PFSK-1 (cell line): Measurements from ENCODE around the gene UMODL1.

Experiments
- FOXP2 ChIP-seq: optimal IDR thresholded peaks from 2 replicates; pipeline ENCODE3; 2011; ENCODE audit warnings: borderline replicate concordance, control low read depth, inconsistent platforms; ENCODE audit not compliant: insufficient read depth; ENCODE audit errors: extremely low read length, extremely low read depth
- POLR2AphosphoS5 ChIP-seq: IDR thresholded peaks from 2 replicates; pipeline ENCODE4 v1.6.1; 2012; ENCODE audit warnings: low read depth, mild to moderate bottlenecking, control low read depth, low read length, moderate library complexity
- REST ChIP-seq, 2 experiments: IDR thresholded peaks; 2 replicates each; pipeline versions ENCODE4 v1.6.1 to v1.8.0; 2011 to 2012; ENCODE audit warnings: low read depth in 2 of 2, low read length in 2 of 2, control low read depth in 1 of 2, inconsistent platforms in 1 of 2, mild to moderate bottlenecking in 1 of 2, moderate library complexity in 1 of 2; ENCODE audit not compliant: insufficient read depth in 1 of 2
- SIN3A ChIP-seq: IDR thresholded peaks from 2 replicates; pipeline ENCODE4 v1.6.1; 2012; ENCODE audit warnings: mild to moderate bottlenecking, low read length, moderate library complexity, borderline replicate concordance; ENCODE audit not compliant: insufficient read depth
- TAF1 ChIP-seq: IDR thresholded peaks from 2 replicates; pipeline ENCODE4 v1.6.1; 2012; ENCODE audit warnings: low read length, control low read depth, borderline replicate concordance; ENCODE audit not compliant: insufficient read depth

UMODL1 gene

DNA sequence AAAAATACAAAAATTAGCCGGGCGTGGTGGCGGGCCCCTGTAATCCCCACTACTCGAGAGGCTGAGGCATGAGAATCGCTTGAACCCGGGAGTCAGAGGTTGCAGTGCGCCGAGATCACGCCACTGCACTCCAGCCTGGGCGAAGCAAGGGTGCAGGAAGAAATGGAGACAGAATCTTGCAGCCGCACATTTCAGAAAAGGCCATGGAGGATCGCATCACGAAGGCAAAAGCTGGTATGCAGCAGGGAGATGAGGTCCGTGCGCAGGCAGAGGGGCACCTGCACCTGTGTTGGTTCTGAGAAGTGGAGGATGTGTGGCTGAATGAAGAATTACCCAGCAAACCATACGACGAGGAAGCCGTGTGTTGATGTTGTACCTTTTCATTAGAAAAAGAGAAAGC lies 94.8 kb downstream of the UMODL1 start:
- no peak for TF ChIP-seq REST (IDR thresholded peaks at IDR 0.05; ENCODE audit: insufficient read depth in 1 of 2, low read depth in 2 of 2, low read length in 2 of 2)
- no peak for TF ChIP-seq POLR2AphosphoS5
- TF ChIP-seq TAF1: no peak
- no peak for TF ChIP-seq FOXP2
- no peak for TF ChIP-seq SIN3A

DNA sequence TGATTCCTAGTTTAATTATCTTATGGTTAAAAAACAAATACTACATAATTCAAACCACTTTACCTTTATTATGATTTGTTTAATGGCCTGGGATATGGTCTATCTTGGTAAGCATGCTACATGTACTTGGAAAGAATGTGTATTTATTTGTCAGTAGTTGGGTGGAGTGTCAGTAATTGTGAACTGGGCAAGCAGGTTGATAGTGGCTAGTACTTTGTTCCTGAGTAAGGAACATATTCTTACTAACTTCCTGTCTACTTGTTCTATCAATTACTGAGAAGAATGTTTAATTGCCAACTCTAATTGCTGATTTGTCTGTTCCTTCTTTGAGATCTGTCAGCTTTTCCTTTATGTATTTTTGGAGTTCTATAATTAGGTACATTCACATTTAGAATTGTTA lies 98.6 kb downstream of the UMODL1 start:
- TF ChIP-seq REST (IDR thresholded peaks at IDR 0.05; ENCODE audit: insufficient read depth in 1 of 2, low read depth in 2 of 2, low read length in 2 of 2) (no peak), POLR2AphosphoS5 (no peak), SIN3A (no peak), FOXP2 (no peak), TAF1 (no peak)

GRCh38 chr21:42171091-42172053 lies 100.3 kb downstream of the UMODL1 start:
- TF ChIP-seq SIN3A (no peak), FOXP2 (no peak), TAF1 (no peak), REST (IDR thresholded peaks at IDR 0.05; ENCODE audit: insufficient read depth in 1 of 2, low read depth in 2 of 2, low read length in 2 of 2) (no peak), POLR2AphosphoS5 (no peak)

- TF ChIP-seq TAF1 (no peak), SIN3A (no peak), POLR2AphosphoS5 (no peak), REST (IDR thresholded peaks at IDR 0.05; ENCODE audit: insufficient read depth in 1 of 2, low read depth in 2 of 2, low read length in 2 of 2) (no peak), FOXP2 (no peak)
Measured at GRCh38 chr21:42172596-42173483, 101.7 kb downstream of the UMODL1 start.
